HFF-Myc (cell line): ENCODE measurements around the gene MCC.

Source experiments
- DNase-seq: peaks from one replicate; pipeline ENCODE4 v3.0.0-alpha.2; 2011; ENCODE audit warnings: low read depth; ENCODE audit errors: extremely low read depth
- H3K4me3 ChIP-seq: replicated peaks from 2 replicates; pipeline ENCODE4 v1.5.1; 2011; ENCODE audit warnings: low read depth, mild to moderate bottlenecking, control low read depth, low read length
- CTCF ChIP-seq: IDR thresholded peaks from 2 replicates; pipeline ENCODE4 v1.5.1; 2012; ENCODE audit warnings: mild to moderate bottlenecking, low read depth, low read length, control low read depth; ENCODE audit errors: missing control alignments

MCC gene

GRCh38 chr5:113224605-113225065 is 263.6 kb downstream of the MCC start:
- no peak for TF ChIP-seq CTCF
- no peak for DNase-seq
- no peak overlapping the region for H3K4me3 ChIP-seq

GRCh38 chr5:113223831-113224604 is 264.2 kb downstream of the MCC start:
- H3K4me3 ChIP-seq = no peak overlapping the region
- TF ChIP-seq CTCF = no peak
- no peak for DNase-seq

GRCh38 chr5:113223315-113223714 is 264.9 kb downstream of the MCC start:
- DNase-seq = no peak
- TF ChIP-seq CTCF = no peak
- H3K4me3 ChIP-seq = no peak overlapping the region

- no peak for DNase-seq
- TF ChIP-seq CTCF = no peak
- H3K4me3 ChIP-seq = no peak overlapping the region
Measured at GRCh38 chr5:113221294-113222176, 266.7 kb downstream of the MCC start.

- DNase-seq = no peak
- H3K4me3 ChIP-seq = no peak overlapping the region
- no peak for TF ChIP-seq CTCF
Measured at GRCh38 chr5:113219695-113220094, 268.6 kb downstream of the MCC start.

- H3K4me3 ChIP-seq = no peak overlapping the region
- TF ChIP-seq CTCF = no peak
- no peak for DNase-seq
Measured at GRCh38 chr5:113218906-113219517, 269.2 kb downstream of the MCC start.
